Activated CD8-positive, alpha-beta T cell treated with anti-CD3 and anti-CD28 coated beads for 36 hours (primary cell): ENCODE results near the gene TRPV4. TPM values are rescaled to one million over a fixed set of nuclear protein-coding genes. Genes with fewer than 3 reads are reported as not detected.

Source experiments
- ATAC-seq: fragments of 200-7000 bp; cut with Tn5 transposase; one replicate; pipeline ENCODE4 v1.10.0; 2021; ENCODE audit warnings: mild to moderate bottlenecking, moderate library complexity
- CTCF ChIA-PET: fragments of 350-600 bp; sonication (Branson Sonifier 250); formaldehyde crosslinking; loops from one replicate; lab custom pipeline; 2021; ENCODE audit warnings: antibody characterized with exemption; lab: Charles Lee
- POLR2A ChIA-PET: fragments of 350-600 bp; sonication (Branson Sonifier 250); formaldehyde crosslinking; loops from one replicate; lab custom pipeline; 2021; ENCODE audit warnings: antibody characterized with exemption; lab: Charles Lee
- DNase-seq: peaks from one replicate; pipeline ENCODE4 v3.0.0-alpha.2; 2020
- H3K27ac Mint-ChIP-seq: one replicate; pipeline ENCODE4 v1.8.0; 2021; ENCODE audit warnings: mild to moderate bottlenecking, mixed read lengths
- H3K27me3 Mint-ChIP-seq: one replicate; pipeline ENCODE4 v1.8.0; 2021; ENCODE audit warnings: mixed read lengths
- H3K36me3 Mint-ChIP-seq: one replicate; pipeline ENCODE4 v1.8.0; 2021; ENCODE audit warnings: low read depth, mixed read lengths
- H3K4me1 Mint-ChIP-seq: one replicate; pipeline ENCODE4 v1.8.0; 2021; ENCODE audit warnings: low read depth, mixed read lengths
- H3K4me3 Mint-ChIP-seq: one replicate; pipeline ENCODE4 v1.8.0; 2021; ENCODE audit warnings: mild to moderate bottlenecking, moderate library complexity, mixed read lengths
- H3K9me3 Mint-ChIP-seq: one replicate; pipeline ENCODE4 v1.8.0; 2021; ENCODE audit warnings: mixed read lengths
- CTCF ChIP-seq: fragments of 200-600 bp; IDR thresholded peaks from one replicate; pipeline ENCODE4 v1.8.0; 2022; ENCODE audit warnings: antibody characterized with exemption, mild to moderate bottlenecking
- intact Hi-C: fragments of 100-400 bp; cut with micrococcal nuclease; formaldehyde crosslinking; loops from one replicate; pipeline ENCODE4 v1.10.0; 2022
- total RNA-seq, 2 experiments: library from RNA; stranded (reverse); gene quantifications; one replicate each; pipeline ENCODE4 v1.2.3, GENCODE V29; 2021

Gene TRPV4
- total RNA-seq, 2 experiments from 2014 or later: not detected

- Mint-ChIP-seq H3K27me3 (no peaks in the 10 kb centered on the region), H3K27ac (no peak overlapping the region), H3K36me3 (no peaks in the 10 kb centered on the region), H3K9me3 (no peaks in the 10 kb centered on the region), H3K4me1 (peaks cover 4% of the 10 kb centered on the region), H3K4me3 (peak overlapping the region; percentile 53)
- TF ChIP-seq CTCF: no peak
- intact Hi-C loops: loop anchor here (5.0 kb wide), 1 partner anchor 345 kb away; no protein-coding TSS in a partner anchor
- no peak for DNase-seq
- ATAC-seq: no peak
- CTCF ChIA-PET: interaction anchor here (0.8 to 7.4 kb wide), 8 partner anchors 10 to 344 kb away, joined by 4 to 59 read pairs (median 7); no protein-coding TSS in a partner anchor
- POLR2A ChIA-PET: interaction anchor here (0.8 kb wide), 1 partner anchor 175 kb away, joined by 4 read pairs; no protein-coding TSS in a partner anchor
Measured at GRCh38 chr12:109772622-109773321, 60.4 kb downstream of the TRPV4 start.

- Mint-ChIP-seq H3K27me3 (no peaks in the 10 kb centered on the region), H3K4me3 (no peak overlapping the region), H3K9me3 (no peaks in the 10 kb centered on the region), H3K36me3 (no peaks in the 10 kb centered on the region), H3K27ac (no peak overlapping the region), H3K4me1 (no peaks in the 10 kb centered on the region)
- no peak for DNase-seq
- intact Hi-C loops: loop anchor here (5.0 kb wide), 1 partner anchor 345 kb away; no protein-coding TSS in a partner anchor
- TF ChIP-seq CTCF: peak; percentile 17
- no peak for ATAC-seq
- CTCF ChIA-PET: interaction anchor here (1.1 to 7.4 kb wide), 3 partner anchors 11 to 254 kb away, joined by 5 to 59 read pairs (median 53); no protein-coding TSS in a partner anchor
- POLR2A ChIA-PET: no interaction called here
Measured at GRCh38 chr12:109771746-109772621, 61.2 kb downstream of the TRPV4 start.

- ATAC-seq: no peak
- TF ChIP-seq CTCF: no peak
- H3K36me3 Mint-ChIP-seq: no peaks in the 10 kb centered on the region
- POLR2A ChIA-PET: no interaction called here
- H3K9me3 Mint-ChIP-seq: no peaks in the 10 kb centered on the region
- CTCF ChIA-PET: interaction anchor here (0.8 to 7.2 kb wide), 2 partner anchors 58 to 173 kb away, joined by 3 to 59 read pairs; no protein-coding TSS in a partner anchor
- H3K4me1 Mint-ChIP-seq: no peaks in the 10 kb centered on the region
- no peak overlapping the region for H3K4me3 Mint-ChIP-seq
- no peak overlapping the region for H3K27ac Mint-ChIP-seq
- H3K27me3 Mint-ChIP-seq: no peaks in the 10 kb centered on the region
- intact Hi-C loops: loop anchor here (5.0 kb wide), 1 partner anchor 344 kb away; no protein-coding TSS in a partner anchor
- DNase-seq: no peak
Measured at GRCh38 chr12:109770861-109771670, 62.1 kb downstream of the TRPV4 start.

- Mint-ChIP-seq H3K4me3 (no peak overlapping the region), H3K27ac (no peak overlapping the region), H3K4me1 (no peaks in the 10 kb centered on the region), H3K9me3 (no peaks in the 10 kb centered on the region), H3K27me3 (no peaks in the 10 kb centered on the region), H3K36me3 (no peaks in the 10 kb centered on the region)
- ChIA-PET CTCF (interaction anchor here (0.8 to 1.0 kb wide), 2 partner anchors 11 to 57 kb away, joined by 3 read pairs; no protein-coding TSS in a partner anchor), POLR2A (no interaction called here)
- DNase-seq (no peak), ATAC-seq (no peak)
- intact Hi-C loops: loop anchor here (5.0 kb wide), 1 partner anchor 343 kb away; no protein-coding TSS in a partner anchor
- no peak for TF ChIP-seq CTCF
Measured at GRCh38 chr12:109770104-109770860, 62.9 kb downstream of the TRPV4 start.
